HEK293 (cell line): ENCODE measurements around the gene MARCO.

Experiments used
- CTCF ChIA-PET: fragments of 350-600 bp; formaldehyde crosslinking; extraction: SDS; loops from one replicate; lab custom pipeline; 2021; ENCODE audit warnings: antibody characterized with exemption; lab: Yijun Ruan, JAX
- POLR2A ChIA-PET: fragments of 300-600 bp; formaldehyde crosslinking; extraction: SDS; loops from one replicate; lab custom pipeline; 2020; ENCODE audit warnings: antibody characterized with exemption, inconsistent platforms; lab: Yijun Ruan, JAX
- H3K27ac ChIP-seq: fragments of 200-500 bp; sonication (Bioruptor generic); 2 replicates; pipeline ENCODE4 v1.5.1; 2014; ENCODE audit warnings: low read depth, low read length, control low read depth, inconsistent platforms; ENCODE audit errors: extremely low read depth
- H3K36me3 ChIP-seq, 2 experiments: fragments of 200-500 bp in 1 of 2; sonication (Bioruptor generic) in 1 of 2; 1 replicate in 1 of 2; 2 replicates in 1 of 2; pipeline ENCODE4 v1.5.1; 2014 to 2017; ENCODE audit warnings: inconsistent platforms in 2 of 2, low read length in 2 of 2; ENCODE audit not compliant: control insufficient read depth in 2 of 2, insufficient read depth in 1 of 2
- H3K4me1 ChIP-seq: fragments of 200-500 bp; sonication (Bioruptor generic); 2 replicates; pipeline ENCODE4 v1.5.1; 2014; ENCODE audit warnings: mild to moderate bottlenecking, low read length, inconsistent platforms; ENCODE audit not compliant: control insufficient read depth, insufficient read depth
- H3K4me3 ChIP-seq: 2 replicates; pipeline ENCODE4 v1.5.1; 2011; ENCODE audit warnings: low read depth, mild to moderate bottlenecking, control low read depth, low read length, moderate library complexity
- H3K9me3 ChIP-seq: fragments of 200-500 bp; sonication (Bioruptor generic); 2 replicates; pipeline ENCODE4 v1.5.1; 2014; ENCODE audit warnings: low read depth, low read length, inconsistent platforms; ENCODE audit not compliant: control insufficient read depth, insufficient read depth
- GLIS2 ChIP-seq: fragments of 450-650 bp; formaldehyde crosslinking; IDR thresholded peaks from 2 replicates; pipeline ENCODE4 v1.5.1; 2016; ENCODE audit warnings: missing biosample characterization, missing genetic modification characterization
- HOXD13 ChIP-seq: sonication (generic); formaldehyde crosslinking; IDR thresholded peaks from 2 replicates; pipeline ENCODE4 v1.8.0; 2022; ENCODE audit warnings: missing genetic modification reagents, borderline replicate concordance
- SALL2 ChIP-seq: fragments of 450-650 bp; formaldehyde crosslinking; IDR thresholded peaks from 2 replicates; pipeline ENCODE4 v1.5.0; 2017; ENCODE audit warnings: missing biosample characterization, mild to moderate bottlenecking, missing genetic modification characterization, borderline replicate concordance
- ZNF10 ChIP-seq: fragments of 450-650 bp; formaldehyde crosslinking; IDR thresholded peaks from 2 replicates; pipeline ENCODE4 v1.5.1; 2017; ENCODE audit warnings: missing biosample characterization, missing genetic modification characterization
- ZNF138 ChIP-seq: fragments of 450-650 bp; formaldehyde crosslinking; IDR thresholded peaks from 2 replicates; pipeline ENCODE4 v1.5.1; 2016; ENCODE audit warnings: missing biosample characterization, missing genetic modification characterization, borderline replicate concordance
- ZNF174 ChIP-seq: fragments of 450-650 bp; formaldehyde crosslinking; IDR thresholded peaks from 2 replicates; pipeline ENCODE4 v1.5.0; 2017; ENCODE audit warnings: missing biosample characterization, mild to moderate bottlenecking, missing genetic modification characterization
- ZNF19 ChIP-seq: fragments of 450-650 bp; formaldehyde crosslinking; IDR thresholded peaks from 2 replicates; pipeline ENCODE4; 2016; ENCODE audit warnings: missing biosample characterization, missing genetic modification characterization, low read depth
- ZNF211 ChIP-seq: fragments of 450-650 bp; formaldehyde crosslinking; IDR thresholded peaks from 2 replicates; pipeline ENCODE4 v1.5.1; 2016; ENCODE audit warnings: low read depth, missing biosample characterization, missing genetic modification characterization
- ZNF426 ChIP-seq: fragments of 450-650 bp; formaldehyde crosslinking; IDR thresholded peaks from 2 replicates; pipeline ENCODE4 v1.5.1; 2017; ENCODE audit warnings: missing biosample characterization, missing genetic modification characterization, mild to moderate bottlenecking, inconsistent platforms, moderate library complexity
- ZNF555 ChIP-seq: fragments of 450-650 bp; formaldehyde crosslinking; conservative IDR thresholded peaks from 2 replicates; pipeline ENCODE4 v1.5.1; 2017; ENCODE audit warnings: missing biosample characterization, mild to moderate bottlenecking, missing genetic modification characterization, inconsistent platforms
- ZNF621 ChIP-seq: fragments of 450-650 bp; formaldehyde crosslinking; IDR thresholded peaks from 2 replicates; pipeline ENCODE4 v1.5.1; 2017; ENCODE audit warnings: missing biosample characterization, missing genetic modification characterization
- ZNF707 ChIP-seq: fragments of 450-650 bp; formaldehyde crosslinking; IDR thresholded peaks from 2 replicates; pipeline ENCODE4 v1.5.1; 2016; ENCODE audit warnings: missing biosample characterization, missing genetic modification characterization
- ZNF792 ChIP-seq: fragments of 450-650 bp; formaldehyde crosslinking; IDR thresholded peaks from 2 replicates; pipeline ENCODE4 v1.5.1; 2016; ENCODE audit warnings: missing biosample characterization, missing genetic modification characterization
- ZSCAN5A ChIP-seq: fragments of 450-650 bp; formaldehyde crosslinking; IDR thresholded peaks from 2 replicates; pipeline ENCODE4 v1.5.1; 2016; ENCODE audit warnings: missing biosample characterization, missing genetic modification characterization
- TF ChIP-seq, protein P1 (sequence below): IDR thresholded peaks from 2 replicates; pipeline ENCODE4 v1.6.1; 2011; ENCODE audit warnings: mild to moderate bottlenecking, low read depth, low read length, borderline replicate concordance
- TF ChIP-seq, protein P2 (sequence below): fragments of 450-650 bp; formaldehyde crosslinking; IDR thresholded peaks from 2 replicates; pipeline ENCODE4 v1.5.1; 2017; ENCODE audit warnings: missing biosample characterization, missing genetic modification characterization

MARCO gene

GRCh38 chr2:119025762-119026351, 83.9 kb downstream of the MARCO start:
- ChIA-PET POLR2A (no interaction called here), CTCF (interaction anchor here (0.6 to 2.0 kb wide), 6 partner anchors 11 to 216 kb away, joined by 3 to 9 read pairs (median 5); no protein-coding TSS in a partner anchor)

GRCh38 chr2:119026890-119027289, 84.9 kb downstream of the MARCO start:
- Histone ChIP-seq H3K4me3 (no peak overlapping the region), H3K27ac (no peak overlapping the region), H3K4me1 (no peaks in the 10 kb centered on the region), H3K9me3 (no peaks in the 10 kb centered on the region), H3K36me3 (no peaks in the 10 kb centered on the region)
- ChIA-PET POLR2A (interaction anchor here (0.6 kb wide), 1 partner anchor 879 kb away, joined by 7 read pairs; no protein-coding TSS in a partner anchor), CTCF (interaction anchor here (0.6 to 2.0 kb wide), 7 partner anchors 10 to 215 kb away, joined by 3 to 9 read pairs (median 5); no protein-coding TSS in a partner anchor)
- TF ChIP-seq GLIS2 (tag by site-specific recombination) (no peak), ZNF555 (tag by site-specific recombination) (no peak), ZNF426 (tag by site-specific recombination) (no peak), ZNF621 (tag by site-specific recombination) (no peak), ZNF138 (tag by site-specific recombination) (no peak)

More at GRCh38 chr2:119025762-119026351, 83.9 kb downstream of the MARCO start:
- Histone ChIP-seq H3K36me3 (no peaks in the 10 kb centered on the region), H3K4me3 (no peak overlapping the region), H3K9me3 (no peaks in the 10 kb centered on the region), H3K4me1 (no peaks in the 10 kb centered on the region), H3K27ac (no peak overlapping the region)
- no peak for TF ChIP-seq HOXD13 (CRISPR knock-in tag)
- TF ChIP-seq ZNF19 (tag by site-specific recombination): no peak
- no peak for TF ChIP-seq ZNF174 (tag by site-specific recombination)
- TF ChIP-seq ZNF10 (tag by site-specific recombination): no peak
- TF ChIP-seq ZNF792 (tag by site-specific recombination): no peak
- TF ChIP-seq ZNF707 (tag by site-specific recombination): no peak
- TF ChIP-seq SALL2 (tag by site-specific recombination): no peak
- no peak for TF ChIP-seq ZNF211 (tag by site-specific recombination)
- TF ChIP-seq ZSCAN5A: no peak
- TF ChIP-seq, protein P1, sequence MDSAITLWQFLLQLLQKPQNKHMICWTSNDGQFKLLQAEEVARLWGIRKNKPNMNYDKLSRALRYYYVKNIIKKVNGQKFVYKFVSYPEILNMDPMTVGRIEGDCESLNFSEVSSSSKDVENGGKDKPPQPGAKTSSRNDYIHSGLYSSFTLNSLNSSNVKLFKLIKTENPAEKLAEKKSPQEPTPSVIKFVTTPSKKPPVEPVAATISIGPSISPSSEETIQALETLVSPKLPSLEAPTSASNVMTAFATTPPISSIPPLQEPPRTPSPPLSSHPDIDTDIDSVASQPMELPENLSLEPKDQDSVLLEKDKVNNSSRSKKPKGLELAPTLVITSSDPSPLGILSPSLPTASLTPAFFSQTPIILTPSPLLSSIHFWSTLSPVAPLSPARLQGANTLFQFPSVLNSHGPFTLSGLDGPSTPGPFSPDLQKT: no peak
- TF ChIP-seq, protein P2, sequence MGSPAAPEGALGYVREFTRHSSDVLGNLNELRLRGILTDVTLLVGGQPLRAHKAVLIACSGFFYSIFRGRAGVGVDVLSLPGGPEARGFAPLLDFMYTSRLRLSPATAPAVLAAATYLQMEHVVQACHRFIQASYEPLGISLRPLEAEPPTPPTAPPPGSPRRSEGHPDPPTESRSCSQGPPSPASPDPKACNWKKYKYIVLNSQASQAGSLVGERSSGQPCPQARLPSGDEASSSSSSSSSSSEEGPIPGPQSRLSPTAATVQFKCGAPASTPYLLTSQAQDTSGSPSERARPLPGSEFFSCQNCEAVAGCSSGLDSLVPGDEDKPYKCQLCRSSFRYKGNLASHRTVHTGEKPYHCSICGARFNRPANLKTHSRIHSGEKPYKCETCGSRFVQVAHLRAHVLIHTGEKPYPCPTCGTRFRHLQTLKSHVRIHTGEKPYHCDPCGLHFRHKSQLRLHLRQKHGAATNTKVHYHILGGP (tag by site-specific recombination): no peak
